MM.1S (cell line): ENCODE results near the gene POLD4.
A peak's percentile ranks its signal among the peaks of the same experiment; 100 is the strongest.

Source experiments
- DNase-seq: peaks from one replicate; pipeline ENCODE4 v3.0.0-alpha.2; 2015
- H2AFZ ChIP-seq: fragments of 300-600 bp; sonication (generic); 2 replicates; pipeline ENCODE4 v1.6.0; 2016; ENCODE audit warnings: antibody characterized with exemption, low read length
- H3F3A ChIP-seq: fragments of 300-600 bp; sonication (generic); 2 replicates; pipeline ENCODE4 v1.6.1; 2016; ENCODE audit warnings: mild to moderate bottlenecking, antibody characterized with exemption, low read length, moderate library complexity, mixed read lengths; ENCODE audit not compliant: insufficient read depth
- H3K27ac ChIP-seq: fragments of 300-600 bp; sonication (generic); 2 replicates; pipeline ENCODE4 v1.5.1; 2016; ENCODE audit warnings: mild to moderate bottlenecking, low read length
- H3K27me3 ChIP-seq: fragments of 300-600 bp; sonication (generic); replicated peaks from 2 replicates; pipeline ENCODE4 v1.6.0; 2016; ENCODE audit warnings: low read length; ENCODE audit not compliant: insufficient read depth
- H3K36me3 ChIP-seq: fragments of 300-600 bp; sonication (generic); replicated peaks from 2 replicates; pipeline ENCODE4 v1.6.1; 2016; ENCODE audit warnings: mild to moderate bottlenecking, low read length, mixed read lengths; ENCODE audit not compliant: insufficient read depth
- H3K4me1 ChIP-seq: fragments of 300-600 bp; sonication (generic); 2 replicates; pipeline ENCODE4 v1.6.1; 2016; ENCODE audit warnings: low read length, mixed read lengths
- H3K4me2 ChIP-seq: fragments of 300-600 bp; sonication (generic); 2 replicates; pipeline ENCODE4 v1.6.0; 2016; ENCODE audit warnings: low read depth, low read length
- H3K4me3 ChIP-seq: fragments of 300-600 bp; sonication (generic); 2 replicates; pipeline ENCODE4 v1.5.1; 2016; ENCODE audit warnings: low read length, mixed read lengths
- H3K79me2 ChIP-seq: fragments of 300-600 bp; sonication (generic); 2 replicates; pipeline ENCODE4 v1.6.1; 2016; ENCODE audit warnings: mixed run types, low read length, mixed read lengths
- H3K9ac ChIP-seq: fragments of 300-600 bp; sonication (generic); 2 replicates; pipeline ENCODE4 v1.6.1; 2016; ENCODE audit warnings: low read length, mixed read lengths
- H3K9me2 ChIP-seq: fragments of 300-600 bp; sonication (generic); replicated peaks from 2 replicates; pipeline ENCODE4 v1.6.1; 2016; ENCODE audit warnings: mild to moderate bottlenecking, low read length, mixed read lengths; ENCODE audit not compliant: insufficient read depth
- H3K9me3 ChIP-seq: fragments of 300-600 bp; sonication (generic); replicated peaks from 2 replicates; pipeline ENCODE4 v1.6.1; 2016; ENCODE audit warnings: mild to moderate bottlenecking, low read length, mixed read lengths; ENCODE audit not compliant: insufficient read depth
- H4K20me1 ChIP-seq: fragments of 300-600 bp; sonication (generic); 2 replicates; pipeline ENCODE4 v1.6.1; 2016; ENCODE audit warnings: mild to moderate bottlenecking, low read length, moderate library complexity, mixed read lengths; ENCODE audit not compliant: insufficient read depth
- CTCF ChIP-seq: fragments of 300-600 bp; sonication (generic); IDR thresholded peaks from 2 replicates; pipeline ENCODE4 v1.5.1; 2016; ENCODE audit warnings: antibody characterized with exemption, low read length, mixed read lengths
- EZH2 ChIP-seq: fragments of 300-600 bp; sonication (generic); optimal IDR thresholded peaks from 2 replicates; pipeline ENCODE3; 2017; ENCODE audit warnings: low read depth, mild to moderate bottlenecking, antibody characterized with exemption, low read length, mixed read lengths
- EZH2phosphoT487 ChIP-seq: fragments of 300-600 bp; sonication (generic); IDR thresholded peaks from 2 replicates; pipeline ENCODE4 v1.6.1; 2018; ENCODE audit warnings: antibody characterized with exemption, low read length

Gene POLD4

GRCh38 chr11:67372321-67372992 is 19.1 kb upstream of the POLD4 start:
- peaks cover 24% of the 10 kb centered on the region for H3K27me3 ChIP-seq
- no peak overlapping the region for H2AFZ ChIP-seq
- H3K9me3 ChIP-seq: no peaks in the 10 kb centered on the region
- TF ChIP-seq EZH2phosphoT487 (no peak), EZH2 (no peak), CTCF (no peak)
- peak overlapping the region; percentile 57; the same call in 1 of the 2 replicates for H3K4me2 ChIP-seq
- H3K27ac ChIP-seq: no peak overlapping the region
- no peak overlapping the region; the same call in 1 of the 2 replicates for H3K9ac ChIP-seq
- no peaks in the 10 kb centered on the region for H3K79me2 ChIP-seq
- H3K4me1 ChIP-seq: peaks cover 4% of the 10 kb centered on the region; the same call in 1 of the 2 replicates
- H3K36me3 ChIP-seq: no peaks in the 10 kb centered on the region
- no peak for DNase-seq
- H4K20me1 ChIP-seq: no peaks in the 10 kb centered on the region
- H3K4me3 ChIP-seq: peak overlapping the region; percentile 55; the same call in 1 of the 2 replicates
- H3F3A ChIP-seq: peaks cover 9% of the 10 kb centered on the region; the same call in 1 of the 2 replicates
- no peaks in the 10 kb centered on the region for H3K9me2 ChIP-seq

- H3K4me3 ChIP-seq: no peak overlapping the region
- peaks cover 4% of the 10 kb centered on the region; the same call in 1 of the 2 replicates for H3K4me1 ChIP-seq
- H3K27me3 ChIP-seq: peaks cover 21% of the 10 kb centered on the region
- no peaks in the 10 kb centered on the region for H3K36me3 ChIP-seq
- DNase-seq: no peak
- H3F3A ChIP-seq: peaks cover 9% of the 10 kb centered on the region; the same call in 1 of the 2 replicates
- no peak overlapping the region for H2AFZ ChIP-seq
- H3K27ac ChIP-seq: no peak overlapping the region
- H4K20me1 ChIP-seq: no peaks in the 10 kb centered on the region
- TF ChIP-seq EZH2phosphoT487 (no peak), CTCF (no peak), EZH2 (no peak)
- H3K79me2 ChIP-seq: no peaks in the 10 kb centered on the region
- no peaks in the 10 kb centered on the region for H3K9me2 ChIP-seq
- no peak overlapping the region for H3K4me2 ChIP-seq
- no peaks in the 10 kb centered on the region for H3K9me3 ChIP-seq
- H3K9ac ChIP-seq: no peak overlapping the region
Measured at GRCh38 chr11:67371911-67372320, 18.6 kb upstream of the POLD4 start.

GRCh38 chr11:67371189-67371910 is 18.0 kb upstream of the POLD4 start:
- H2AFZ ChIP-seq: no peak overlapping the region
- no peaks in the 10 kb centered on the region for H3K36me3 ChIP-seq
- TF ChIP-seq EZH2phosphoT487 (no peak), EZH2 (no peak), CTCF (peak; percentile 44)
- H3K9me2 ChIP-seq: no peaks in the 10 kb centered on the region
- H3F3A ChIP-seq: peaks cover 9% of the 10 kb centered on the region; the same call in 1 of the 2 replicates
- H3K4me1 ChIP-seq: peaks cover 4% of the 10 kb centered on the region; the same call in 1 of the 2 replicates
- peaks cover 16% of the 10 kb centered on the region for H3K27me3 ChIP-seq
- no peaks in the 10 kb centered on the region for H4K20me1 ChIP-seq
- H3K9ac ChIP-seq: no peak overlapping the region
- no peaks in the 10 kb centered on the region for H3K79me2 ChIP-seq
- no peak overlapping the region for H3K4me2 ChIP-seq
- no peaks in the 10 kb centered on the region for H3K9me3 ChIP-seq
- H3K4me3 ChIP-seq: no peak overlapping the region
- no peak overlapping the region for H3K27ac ChIP-seq
- DNase-seq: peak; percentile 12
